B cell (primary cell): ENCODE results near the gene RGL1.

Experiments
- EZH2 ChIP-seq: IDR thresholded peaks from 2 replicates; pipeline ENCODE4 v1.6.1; 2012; ENCODE audit warnings: borderline replicate concordance, low read depth, mild to moderate bottlenecking, moderate library complexity, low read length; ENCODE audit not compliant: insufficient read depth, poor library complexity, severe bottlenecking
- TF ChIP-seq, protein P1 (sequence below): fragments of 200-600 bp; IDR thresholded peaks from one replicate; pipeline ENCODE4 v1.8.0; 2022; ENCODE audit warnings: antibody characterized with exemption, mild to moderate bottlenecking

DNA sequence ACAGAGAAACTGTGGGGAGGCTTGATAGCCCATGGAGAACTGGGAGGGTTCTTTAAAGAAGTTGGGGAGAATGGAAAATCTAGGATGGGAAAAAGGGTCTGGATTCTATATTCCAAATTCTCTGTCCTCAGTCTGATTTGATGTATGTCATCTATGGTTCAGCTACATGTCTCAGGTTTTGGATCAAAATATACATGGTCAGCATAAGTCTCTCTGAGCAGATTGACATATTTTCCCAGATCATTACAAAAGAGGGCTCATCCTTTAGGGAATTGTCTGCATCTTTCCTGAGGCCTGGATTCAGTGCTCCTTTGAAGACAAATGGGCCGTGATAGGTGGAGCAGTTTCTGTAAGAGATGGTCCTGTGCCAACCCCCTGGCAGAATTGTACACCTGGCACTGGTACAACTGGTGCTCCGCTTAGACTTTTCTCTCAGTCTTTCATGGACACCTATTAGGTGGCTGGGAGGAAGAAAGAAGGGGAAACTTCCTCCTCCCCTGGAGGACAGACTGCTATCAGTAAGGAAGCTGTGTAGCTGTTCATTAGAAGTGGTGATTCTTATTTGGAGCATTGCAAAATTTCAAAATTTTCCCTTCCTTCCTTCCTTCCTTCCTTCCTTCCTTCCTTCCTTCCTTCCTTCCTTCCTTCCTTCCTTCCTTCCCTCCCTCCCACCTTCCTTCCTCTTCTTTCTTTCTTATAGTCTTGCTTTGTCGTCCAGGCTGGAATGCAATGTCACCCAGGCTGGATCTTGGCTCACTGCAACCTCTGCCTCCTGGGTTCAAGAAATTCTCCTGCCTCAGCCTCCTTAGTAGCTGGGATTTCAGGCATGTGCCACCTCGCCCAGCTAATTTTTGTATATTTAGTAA lies 26.1 kb upstream of the RGL1 start:
- TF ChIP-seq, protein P1, sequence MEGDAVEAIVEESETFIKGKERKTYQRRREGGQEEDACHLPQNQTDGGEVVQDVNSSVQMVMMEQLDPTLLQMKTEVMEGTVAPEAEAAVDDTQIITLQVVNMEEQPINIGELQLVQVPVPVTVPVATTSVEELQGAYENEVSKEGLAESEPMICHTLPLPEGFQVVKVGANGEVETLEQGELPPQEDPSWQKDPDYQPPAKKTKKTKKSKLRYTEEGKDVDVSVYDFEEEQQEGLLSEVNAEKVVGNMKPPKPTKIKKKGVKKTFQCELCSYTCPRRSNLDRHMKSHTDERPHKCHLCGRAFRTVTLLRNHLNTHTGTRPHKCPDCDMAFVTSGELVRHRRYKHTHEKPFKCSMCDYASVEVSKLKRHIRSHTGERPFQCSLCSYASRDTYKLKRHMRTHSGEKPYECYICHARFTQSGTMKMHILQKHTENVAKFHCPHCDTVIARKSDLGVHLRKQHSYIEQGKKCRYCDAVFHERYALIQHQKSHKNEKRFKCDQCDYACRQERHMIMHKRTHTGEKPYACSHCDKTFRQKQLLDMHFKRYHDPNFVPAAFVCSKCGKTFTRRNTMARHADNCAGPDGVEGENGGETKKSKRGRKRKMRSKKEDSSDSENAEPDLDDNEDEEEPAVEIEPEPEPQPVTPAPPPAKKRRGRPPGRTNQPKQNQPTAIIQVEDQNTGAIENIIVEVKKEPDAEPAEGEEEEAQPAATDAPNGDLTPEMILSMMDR = no peak
- TF ChIP-seq EZH2 = no peak
